Fibroblast of villous mesenchyme (primary cell): ENCODE measurements around the gene PFDN1. TPM values are rescaled to one million over a fixed set of nuclear protein-coding genes. Genes with fewer than 3 reads are reported as not detected.

ENCODE experiments used
- DNase-seq: peaks from one replicate; pipeline ENCODE4 v3.0.0-alpha.2; 2010; ENCODE audit warnings: low read depth
- H3K4me3 ChIP-seq: 2 replicates; pipeline ENCODE4 v1.5.1; 2011; ENCODE audit warnings: low read depth, mild to moderate bottlenecking, low read length
- CTCF ChIP-seq: IDR thresholded peaks from 2 replicates; pipeline ENCODE4 v1.5.1; 2012; ENCODE audit warnings: low read depth, mild to moderate bottlenecking, low read length; ENCODE audit not compliant: insufficient read depth
- total RNA-seq: library from RNA; depleted of rRNA; stranded (reverse); fragments of >200 nt; gene quantifications from 2 replicates; pipeline ENCODE4 v1.2.3, GENCODE V29; 2012

Gene PFDN1
- total RNA-seq, 1 donor = 69.1 TPM

- DNase-seq = no peak
- H3K4me3 ChIP-seq = no peak overlapping the region
These were observed 25.3 kb upstream of the PFDN1 start for GRCh38 chr5:140328036-140328764.

GRCh38 chr5:140327589-140327988 is 24.7 kb upstream of the PFDN1 start:
- peak; percentile 55 for DNase-seq
- no peak for TF ChIP-seq CTCF
- no peak overlapping the region for H3K4me3 ChIP-seq

More at GRCh38 chr5:140328036-140328764, 25.3 kb upstream of the PFDN1 start:
- TF ChIP-seq CTCF = no peak

GRCh38 chr5:140325486-140325885 is 22.6 kb upstream of the PFDN1 start:
- no peak overlapping the region for H3K4me3 ChIP-seq
- no peak for TF ChIP-seq CTCF
- no peak for DNase-seq

- DNase-seq = peak; percentile 41
- no peak overlapping the region for H3K4me3 ChIP-seq
- TF ChIP-seq CTCF = no peak
These were observed 21.8 kb upstream of the PFDN1 start for GRCh38 chr5:140324617-140325241.

- DNase-seq = no peak
- no peak for TF ChIP-seq CTCF
- no peak overlapping the region for H3K4me3 ChIP-seq
These were observed 21.2 kb upstream of the PFDN1 start for GRCh38 chr5:140324041-140324600.

- TF ChIP-seq CTCF = no peak
- DNase-seq = peak; percentile 81
- H3K4me3 ChIP-seq = no peak overlapping the region
These were observed 20.1 kb upstream of the PFDN1 start for GRCh38 chr5:140322751-140323731.
